ENCODE measurements around the gene PTGDR2.

- TF ChIP-seq EGR1 (IDR thresholded peaks at IDR 0.05; ENCODE audit: low read depth in 2 of 2) (no peak), CTCF (IDR thresholded peaks at IDR 0.05; ENCODE audit: low read depth, low read length, missing input control) (no peak), ATF3 (IDR thresholded peaks at IDR 0.05) (no peak), ZBTB33 (IDR thresholded peaks at IDR 0.05) (no peak), JUND (IDR thresholded peaks at IDR 0.05) (no peak)
Measured at GRCh38 chr11:60900673-60901404, 45.1 kb upstream of the PTGDR2 start.

Data from liver (tissue), 3 donors.